ENCODE data around the gene NRXN3. TPM values are rescaled to one million over a fixed set of nuclear protein-coding genes. Genes with fewer than 3 reads are reported as not detected.

Gene NRXN3
- total and polyA plus RNA-seq, 2 of the 13 experiments (the other 11 are each of a cell fraction or from before 2014, with no cell fraction given), result 0.03 TPM; not detected in 1

GRCh38 chr14:79656056-79656455, 1485.9 kb downstream of the NRXN3 start:
- TF ChIP-seq, protein P1, sequence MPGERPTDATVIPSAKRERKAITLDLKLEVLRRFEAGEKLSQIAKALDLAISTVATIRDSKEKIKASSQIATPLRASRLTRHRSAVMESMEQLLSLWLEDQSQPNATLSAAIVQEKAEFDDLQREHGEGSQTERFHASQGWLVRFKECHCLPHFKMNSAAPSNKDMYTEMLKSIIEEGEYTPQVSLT (CRISPR knock-in tag; IDR thresholded peaks at IDR 0.05; ENCODE audit: borderline replicate concordance, low read depth), result no peak
- TF ChIP-seq SRSF4 (IDR thresholded peaks at IDR 0.05; ENCODE audit: low read depth, low read length, poor library complexity, severe bottlenecking) (no peak), MTA1 (CRISPR knock-in tag; IDR thresholded peaks at IDR 0.05; ENCODE audit: borderline replicate concordance) (no peak), ZNF781 (CRISPR knock-in tag; IDR thresholded peaks at IDR 0.05; ENCODE audit: borderline replicate concordance, not compliant biosample characterization) (no peak), SNAPC2 (CRISPR knock-in tag; IDR thresholded peaks at IDR 0.05) (no peak), ZNF577 (CRISPR knock-in tag; IDR thresholded peaks at IDR 0.05; ENCODE audit: borderline replicate concordance, low read depth) (no peak), PHB2 (IDR thresholded peaks at IDR 0.05; ENCODE audit: partially characterized antibody) (no peak), PTBP1 (IDR thresholded peaks at IDR 0.05; ENCODE audit: low read depth, low read length, poor library complexity, severe bottlenecking) (no peak)
- TF ChIP-seq, protein P2, sequence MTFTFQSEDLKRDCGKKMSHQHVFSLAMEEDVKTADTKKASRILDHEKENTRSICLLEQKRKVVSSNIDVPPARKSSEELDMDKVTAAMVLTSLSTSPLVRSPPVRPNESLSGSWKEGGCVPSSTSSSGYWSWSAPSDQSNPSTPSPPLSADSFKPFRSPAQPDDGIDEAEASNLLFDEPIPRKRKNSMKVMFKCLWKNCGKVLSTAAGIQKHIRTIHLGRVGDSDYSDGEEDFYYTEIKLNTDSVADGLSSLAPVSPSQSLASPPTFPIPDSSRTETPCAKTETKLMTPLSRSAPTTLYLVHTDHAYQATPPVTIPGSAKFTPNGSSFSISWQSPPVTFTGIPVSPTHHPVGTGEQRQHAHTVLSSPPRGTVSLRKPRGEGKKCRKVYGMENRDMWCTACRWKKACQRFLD (CRISPR knock-in tag; IDR thresholded peaks at IDR 0.05; ENCODE audit: borderline replicate concordance), result no peak
- H3K27ac ChIP-seq (ENCODE audit: extremely low read length, insufficient read depth, low read length), result no peak overlapping the region
- POLR2A ChIA-PET, result no interaction called here
- ATAC-seq, result no peak
- intact Hi-C loops (cut with micrococcal nuclease; ENCODE audit: unreplicated experiment), result no loop called here
- CTCF ChIA-PET (ENCODE audit: low intra/inter-chr PET ratio, low total read pairs), result no interaction called here
- no peaks in the 10 kb centered on the region for H3K36me3 ChIP-seq (replicated peaks in 1 of 2; ENCODE audit: control insufficient read depth in 1 of 2, insufficient read depth in 2 of 2, low read length in 2 of 2)
- H2AFZ ChIP-seq (ENCODE audit: low read length), result no peak overlapping the region
- BruUV-seq (replicated peaks), result no TSS peak
- DNase-seq (ENCODE audit: low spot score), result no peak
- H3K79me2 ChIP-seq (ENCODE audit: insufficient read depth, low read length), result no peaks in the 10 kb centered on the region
- no peak for FAIRE-seq
- 52% methylated on average over 4 of the region's 7 CpGs for WGBS (ENCODE audit: low lambda C conversion rate)
- no peak overlapping the region for H3K9ac ChIP-seq (ENCODE audit: insufficient read depth, low read depth, low read length)
- no peak overlapping the region for H3K4me3 ChIP-seq (replicated peaks in 1 of 3; ENCODE audit: insufficient read depth in 1 of 3, low read depth in 2 of 3, low read length in 3 of 3)
- H3K4me1 ChIP-seq (ENCODE audit: insufficient read depth, low read length), result no peaks in the 10 kb centered on the region
- no peak overlapping the region for H3K4me2 ChIP-seq (ENCODE audit: low read depth, low read length)
- in situ Hi-C loops (cut with HindIII; ENCODE audit: extremely low pct_ligation_motif_present, low pct_unique_long_range_greater_than_20kb), result no loop called here
- no peaks in the 10 kb centered on the region for H3K27me3 ChIP-seq (ENCODE audit: control insufficient read depth in 1 of 2, insufficient read depth in 2 of 2, low read length in 2 of 2)
- no peaks in the 10 kb centered on the region for H4K20me1 ChIP-seq (ENCODE audit: insufficient read depth, low read length)
- H3K9me3 ChIP-seq (ENCODE audit: low read length), result peaks cover 92% of the 10 kb centered on the region

Data from HepG2 (cell line).